Fibroblast of pulmonary artery (primary cell): Measurements from ENCODE around the gene LRRC30.

ENCODE experiments used
- DNase-seq: peaks from one replicate; pipeline ENCODE4 v3.0.0-alpha.2; 2010; ENCODE audit warnings: low read depth
- H3K4me3 ChIP-seq: replicated peaks from 2 replicates; pipeline ENCODE4 v1.5.1; 2011; ENCODE audit warnings: low read depth, mild to moderate bottlenecking, control low read depth, low read length, moderate library complexity
- TF ChIP-seq, protein P1 (sequence below): IDR thresholded peaks from 2 replicates; pipeline ENCODE4 v1.5.1; 2011; ENCODE audit warnings: mild to moderate bottlenecking, control low read depth, low read length, inconsistent platforms; ENCODE audit errors: missing control alignments

LRRC30 gene

DNA sequence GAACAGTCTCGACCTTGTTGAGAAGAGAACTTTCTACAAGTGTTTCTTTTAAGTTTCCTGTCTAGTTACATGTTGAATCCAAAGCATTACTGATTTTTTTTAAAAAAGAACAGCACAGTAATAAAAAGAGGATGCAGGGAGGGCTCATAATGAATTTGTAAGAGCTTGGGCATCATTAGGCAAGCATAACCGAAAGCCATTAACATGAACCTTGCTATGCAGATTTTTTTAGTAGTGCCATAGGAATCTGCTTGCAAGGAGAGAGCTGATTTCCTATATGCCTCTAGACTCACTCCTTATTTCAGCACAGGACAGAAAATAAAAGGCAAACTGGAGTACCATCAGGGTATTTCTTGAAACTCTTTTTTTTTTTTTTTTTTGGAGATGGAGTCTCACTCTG lies 5.2 kb downstream of the LRRC30 start:
- no peak overlapping the region for H3K4me3 ChIP-seq
- TF ChIP-seq, protein P1, sequence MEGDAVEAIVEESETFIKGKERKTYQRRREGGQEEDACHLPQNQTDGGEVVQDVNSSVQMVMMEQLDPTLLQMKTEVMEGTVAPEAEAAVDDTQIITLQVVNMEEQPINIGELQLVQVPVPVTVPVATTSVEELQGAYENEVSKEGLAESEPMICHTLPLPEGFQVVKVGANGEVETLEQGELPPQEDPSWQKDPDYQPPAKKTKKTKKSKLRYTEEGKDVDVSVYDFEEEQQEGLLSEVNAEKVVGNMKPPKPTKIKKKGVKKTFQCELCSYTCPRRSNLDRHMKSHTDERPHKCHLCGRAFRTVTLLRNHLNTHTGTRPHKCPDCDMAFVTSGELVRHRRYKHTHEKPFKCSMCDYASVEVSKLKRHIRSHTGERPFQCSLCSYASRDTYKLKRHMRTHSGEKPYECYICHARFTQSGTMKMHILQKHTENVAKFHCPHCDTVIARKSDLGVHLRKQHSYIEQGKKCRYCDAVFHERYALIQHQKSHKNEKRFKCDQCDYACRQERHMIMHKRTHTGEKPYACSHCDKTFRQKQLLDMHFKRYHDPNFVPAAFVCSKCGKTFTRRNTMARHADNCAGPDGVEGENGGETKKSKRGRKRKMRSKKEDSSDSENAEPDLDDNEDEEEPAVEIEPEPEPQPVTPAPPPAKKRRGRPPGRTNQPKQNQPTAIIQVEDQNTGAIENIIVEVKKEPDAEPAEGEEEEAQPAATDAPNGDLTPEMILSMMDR, result no peak
- DNase-seq, result no peak

DNA sequence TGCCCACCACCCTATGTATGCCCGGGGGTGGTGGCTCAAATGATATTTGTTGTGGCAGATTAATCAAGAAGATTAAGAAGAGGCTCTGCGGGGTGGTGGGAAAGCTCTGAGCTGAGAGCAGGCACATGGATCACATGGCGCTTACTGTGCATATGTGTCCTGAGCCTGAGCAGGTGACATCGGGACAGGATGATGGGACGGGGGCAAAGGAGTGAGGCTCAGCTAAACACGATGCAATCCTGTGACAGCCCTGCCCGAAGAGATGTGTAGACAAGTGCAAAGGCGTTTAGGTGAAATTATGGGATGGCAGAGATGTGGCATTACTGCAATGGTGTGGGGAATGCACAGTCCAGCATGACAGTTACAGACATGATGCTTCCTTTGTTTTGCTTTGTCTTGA lies 6.0 kb downstream of the LRRC30 start:
- DNase-seq, result no peak
- TF ChIP-seq, protein P1, result no peak

DNA sequence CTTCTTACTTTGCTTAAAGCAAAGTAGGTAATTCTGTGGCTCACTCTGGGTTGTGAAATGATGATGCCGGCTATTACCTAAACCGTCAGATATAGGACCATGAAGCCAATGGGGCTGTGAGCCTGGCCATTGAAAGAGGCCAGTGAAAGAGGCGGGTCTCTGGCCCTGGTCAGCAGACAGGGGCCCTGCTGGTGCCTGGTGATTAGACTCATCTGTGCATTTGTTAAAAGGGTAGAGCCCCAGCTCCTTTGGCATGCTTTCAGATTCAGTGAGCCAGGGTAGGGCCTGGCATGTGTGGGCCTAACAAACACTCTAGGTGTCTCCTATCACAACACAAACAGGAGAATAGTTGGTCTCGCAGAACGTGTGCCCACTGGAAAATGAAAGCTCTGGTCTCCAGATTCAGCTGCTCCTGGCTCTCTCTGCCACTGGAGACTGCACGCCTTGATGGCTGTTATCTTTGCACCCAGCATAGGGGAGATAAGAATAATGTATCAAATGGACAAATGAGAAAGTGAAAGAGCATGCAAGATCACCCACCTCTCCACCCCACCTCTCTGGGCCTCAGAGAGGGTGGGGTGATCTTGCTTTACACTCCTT lies 6.9 kb downstream of the LRRC30 start:
- TF ChIP-seq, protein P1, result no peak
- H3K4me3 ChIP-seq, result no peak overlapping the region
- no peak for DNase-seq

More for the DNA sequence above, 6.0 kb downstream of the LRRC30 start:
- H3K4me3 ChIP-seq, result no peak overlapping the region

DNA sequence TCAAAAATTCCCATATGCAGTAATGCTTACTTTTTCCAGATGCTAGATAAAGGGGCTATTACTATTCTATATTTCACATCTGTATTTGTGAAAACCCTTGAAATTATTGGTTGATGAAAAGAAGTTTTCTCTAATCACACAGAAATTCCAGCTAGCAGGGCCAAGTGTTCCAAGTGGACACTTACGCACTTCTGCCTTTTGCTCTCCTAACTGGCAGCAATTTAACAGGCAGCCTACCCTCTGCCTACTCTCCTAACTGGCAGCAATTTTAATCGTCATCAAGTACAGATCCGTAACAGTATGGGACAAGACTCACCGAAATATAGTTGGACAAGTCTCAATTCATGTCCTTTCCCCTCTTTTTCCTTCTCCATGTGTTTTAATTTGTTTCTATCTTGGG lies 12.0 kb downstream of the LRRC30 start:
- TF ChIP-seq, protein P1, result no peak

DNA sequence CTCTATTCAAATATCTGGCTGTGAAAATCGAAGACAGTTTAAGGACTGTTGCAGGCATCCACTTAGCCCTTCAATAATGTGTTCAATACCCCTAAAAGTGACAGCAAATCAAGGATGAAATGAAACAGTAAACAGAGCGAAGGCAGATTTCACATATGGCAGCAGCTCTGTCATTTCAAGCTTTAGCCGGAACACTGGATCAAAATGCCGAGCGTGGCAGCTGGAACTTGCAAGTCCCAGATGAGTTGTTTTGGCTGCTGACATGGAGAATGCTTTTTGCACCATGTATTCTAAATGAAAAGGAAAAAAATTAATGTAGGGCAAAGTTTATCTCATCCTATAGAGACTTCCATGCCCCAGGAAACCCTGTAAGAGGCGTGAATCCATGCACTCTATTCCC lies 18.0 kb downstream of the LRRC30 start:
- TF ChIP-seq, protein P1, result no peak
- H3K4me3 ChIP-seq, result no peak overlapping the region
- no peak for DNase-seq

More for the DNA sequence above, 12.0 kb downstream of the LRRC30 start:
- DNase-seq, result no peak
- H3K4me3 ChIP-seq, result no peak overlapping the region

DNA sequence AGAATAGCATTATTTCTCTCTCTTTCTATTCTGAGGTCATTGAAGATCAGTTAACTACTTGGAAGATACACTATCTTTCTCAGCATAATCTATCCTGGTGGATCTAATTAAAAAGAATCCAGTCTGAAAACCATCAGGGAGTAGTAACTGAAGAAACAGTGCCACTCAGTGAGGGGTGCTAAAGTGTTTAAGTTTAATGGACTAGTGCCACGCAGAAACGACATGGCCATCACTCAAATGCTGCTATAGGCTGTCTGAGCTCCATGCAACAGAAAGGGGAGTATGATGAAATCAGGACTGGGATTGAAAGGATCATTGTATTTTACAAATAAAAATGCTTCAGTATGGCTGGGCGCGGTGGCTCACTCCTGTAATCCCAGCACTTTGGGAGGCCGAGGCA lies 23.3 kb downstream of the LRRC30 start:
- TF ChIP-seq, protein P1, result no peak
- H3K4me3 ChIP-seq, result no peak overlapping the region
- no peak for DNase-seq

DNA sequence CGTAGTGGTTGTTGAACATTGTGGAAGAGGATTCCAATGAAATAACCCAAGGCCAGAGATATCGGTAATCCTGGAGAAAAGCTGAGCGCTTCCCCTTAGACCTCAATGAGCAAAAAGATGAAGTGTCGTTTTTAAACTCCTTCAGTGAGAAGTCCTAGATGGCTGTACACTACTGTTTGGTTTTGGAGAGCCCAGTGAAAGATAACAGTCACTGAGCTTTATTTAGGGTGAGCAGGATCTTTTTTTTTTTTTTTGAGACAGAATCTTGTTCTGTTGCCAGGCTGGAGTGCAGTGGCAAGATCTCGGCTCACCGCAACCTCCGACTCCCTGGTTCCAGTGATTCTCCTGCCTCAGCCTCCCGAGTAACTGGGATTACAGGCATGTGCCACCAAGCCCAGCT lies 24.2 kb downstream of the LRRC30 start:
- TF ChIP-seq, protein P1, result no peak
- no peak overlapping the region for H3K4me3 ChIP-seq
- DNase-seq, result no peak
